GM12878 (cell line): Measurements from ENCODE around the gene AGPAT2.

ENCODE experiments used
- EP300 ChIP-seq, 2 experiments: fragments of 150-350 bp in 1 of 2; IDR thresholded peaks; 2 replicates each; pipeline ENCODE4 v1.6.1; 2011 to 2012; ENCODE audit warnings: low read depth in 2 of 2, low read length in 2 of 2, borderline replicate concordance in 1 of 2, improper control_type of control experiment in 1 of 2, inconsistent platforms in 1 of 2; ENCODE audit not compliant: control insufficient read depth in 1 of 2
- FOXK2 ChIP-seq: fragments of 450-650 bp; IDR thresholded peaks from 2 replicates; pipeline ENCODE4 v1.6.1; 2017; ENCODE audit warnings: mild to moderate bottlenecking, moderate library complexity
- IKZF1 ChIP-seq: fragments of 450-650 bp; conservative IDR thresholded peaks from 2 replicates; pipeline ENCODE4 v1.6.1; 2017; ENCODE audit warnings: antibody characterized with exemption, mild to moderate bottlenecking
- POLR2A ChIP-seq: IDR thresholded peaks from 2 replicates; pipeline ENCODE4 v1.6.1; 2011; ENCODE audit warnings: low read depth, mild to moderate bottlenecking, low read length
- RAD21 ChIP-seq: IDR thresholded peaks from 2 replicates; pipeline ENCODE4 v1.6.1; 2011; ENCODE audit warnings: mild to moderate bottlenecking, low read depth, low read length, moderate library complexity; ENCODE audit not compliant: insufficient read depth
- RBBP5 ChIP-seq: fragments of 200-600 bp; sonication (generic); conservative IDR thresholded peaks from 2 replicates; pipeline ENCODE4 v1.6.1; 2016
- RCOR1 ChIP-seq: conservative IDR thresholded peaks from 2 replicates; pipeline ENCODE4 v1.6.1; 2012; ENCODE audit warnings: low read depth, low read length, improper control_type of control experiment
- SP1 ChIP-seq: IDR thresholded peaks from one replicate; pipeline ENCODE4 v1.6.1; 2011; ENCODE audit warnings: low read depth, low read length
- SUZ12 ChIP-seq: fragments of 200-600 bp; sonication (generic); IDR thresholded peaks from one replicate; pipeline ENCODE4 v1.6.1; 2018; ENCODE audit warnings: antibody characterized with exemption, mild to moderate bottlenecking; ENCODE audit not compliant: unreplicated experiment
- TAF1 ChIP-seq: IDR thresholded peaks from 2 replicates; pipeline ENCODE4 v1.6.1; 2011; ENCODE audit warnings: mild to moderate bottlenecking, low read depth, low read length, borderline replicate concordance
- TF ChIP-seq, protein P1 (sequence below), 3 experiments: IDR thresholded peaks in 2 of 3; conservative IDR thresholded peaks in 1 of 3; 2 replicates each; pipeline ENCODE4 v1.5.1; 2011; ENCODE audit warnings: low read depth in 3 of 3, low read length in 3 of 3, mild to moderate bottlenecking in 3 of 3, control low read depth in 2 of 3, moderate library complexity in 2 of 3, inconsistent platforms in 1 of 3, mixed read lengths in 1 of 3; ENCODE audit not compliant: control insufficient read depth in 2 of 3, insufficient read depth in 1 of 3; ENCODE audit errors: extremely low read depth in 1 of 3
- TF ChIP-seq, protein P2 (sequence below): IDR thresholded peaks from 2 replicates; pipeline ENCODE4 v1.6.1; 2011; ENCODE audit warnings: mild to moderate bottlenecking, low read depth, low read length, moderate library complexity; ENCODE audit not compliant: insufficient replicate concordance

DNA sequence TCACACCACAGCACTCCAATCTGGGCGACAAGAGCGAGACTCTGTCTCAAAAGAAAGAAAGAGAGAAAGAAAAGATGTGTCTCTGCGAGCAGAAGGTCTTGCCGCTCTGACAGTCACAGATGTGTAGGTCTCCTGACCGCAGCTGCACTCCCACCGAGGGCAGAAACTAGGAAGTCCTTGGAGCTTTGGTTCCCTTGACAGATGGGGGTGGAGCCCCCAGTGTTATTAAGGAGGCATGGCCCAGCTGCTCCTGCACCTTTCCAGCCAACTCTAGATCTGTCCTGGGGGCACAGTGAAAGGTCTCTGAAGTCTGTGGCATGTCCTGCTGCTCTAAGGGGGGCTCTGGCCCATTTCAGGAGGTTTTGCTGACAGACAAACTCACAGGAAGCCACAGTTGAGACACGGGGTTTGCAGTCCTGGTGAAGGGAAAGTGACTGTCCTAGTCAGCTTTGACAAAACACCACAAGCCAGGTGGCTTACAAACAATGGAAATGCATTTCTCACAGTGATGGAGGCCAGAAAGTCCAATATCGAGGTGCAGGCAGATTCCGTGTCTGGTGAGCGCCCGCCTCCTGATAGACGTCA, 16.1 kb upstream of the AGPAT2 start:
- TF ChIP-seq RAD21 (no peak), FOXK2 (no peak), TAF1 (no peak), POLR2A (no peak), SP1 (no peak), IKZF1 (0 out of 2 replicates have a peak, but pooled peaks have one; percentile 30), RCOR1 (no peak), SUZ12 (no peak), EP300 (IDR thresholded peaks at IDR 0.05; ENCODE audit: borderline replicate concordance in 1 of 2, control insufficient read depth in 1 of 2, low read depth in 2 of 2, low read length in 2 of 2) (no peak), RBBP5 (no peak)
- TF ChIP-seq, protein P1, sequence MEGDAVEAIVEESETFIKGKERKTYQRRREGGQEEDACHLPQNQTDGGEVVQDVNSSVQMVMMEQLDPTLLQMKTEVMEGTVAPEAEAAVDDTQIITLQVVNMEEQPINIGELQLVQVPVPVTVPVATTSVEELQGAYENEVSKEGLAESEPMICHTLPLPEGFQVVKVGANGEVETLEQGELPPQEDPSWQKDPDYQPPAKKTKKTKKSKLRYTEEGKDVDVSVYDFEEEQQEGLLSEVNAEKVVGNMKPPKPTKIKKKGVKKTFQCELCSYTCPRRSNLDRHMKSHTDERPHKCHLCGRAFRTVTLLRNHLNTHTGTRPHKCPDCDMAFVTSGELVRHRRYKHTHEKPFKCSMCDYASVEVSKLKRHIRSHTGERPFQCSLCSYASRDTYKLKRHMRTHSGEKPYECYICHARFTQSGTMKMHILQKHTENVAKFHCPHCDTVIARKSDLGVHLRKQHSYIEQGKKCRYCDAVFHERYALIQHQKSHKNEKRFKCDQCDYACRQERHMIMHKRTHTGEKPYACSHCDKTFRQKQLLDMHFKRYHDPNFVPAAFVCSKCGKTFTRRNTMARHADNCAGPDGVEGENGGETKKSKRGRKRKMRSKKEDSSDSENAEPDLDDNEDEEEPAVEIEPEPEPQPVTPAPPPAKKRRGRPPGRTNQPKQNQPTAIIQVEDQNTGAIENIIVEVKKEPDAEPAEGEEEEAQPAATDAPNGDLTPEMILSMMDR (IDR thresholded peaks at IDR 0.05 in 2 of 3, conservative IDR thresholded peaks at IDR 0.05 in 1 of 3; ENCODE audit: control insufficient read depth in 2 of 3, extremely low read depth in 1 of 3, insufficient read depth in 1 of 3, low read depth in 3 of 3, low read length in 3 of 3): no peak
- TF ChIP-seq, protein P2, sequence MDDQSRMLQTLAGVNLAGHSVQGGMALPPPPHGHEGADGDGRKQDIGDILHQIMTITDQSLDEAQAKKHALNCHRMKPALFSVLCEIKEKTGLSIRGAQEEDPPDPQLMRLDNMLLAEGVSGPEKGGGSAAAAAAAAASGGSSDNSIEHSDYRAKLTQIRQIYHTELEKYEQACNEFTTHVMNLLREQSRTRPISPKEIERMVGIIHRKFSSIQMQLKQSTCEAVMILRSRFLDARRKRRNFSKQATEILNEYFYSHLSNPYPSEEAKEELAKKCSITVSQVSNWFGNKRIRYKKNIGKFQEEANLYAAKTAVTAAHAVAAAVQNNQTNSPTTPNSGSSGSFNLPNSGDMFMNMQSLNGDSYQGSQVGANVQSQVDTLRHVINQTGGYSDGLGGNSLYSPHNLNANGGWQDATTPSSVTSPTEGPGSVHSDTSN: no peak
